HPDE6-E6E7 (cell line): ENCODE data around the gene SSH3.

Experiments
- DNase-seq: peaks from one replicate; pipeline ENCODE4 v3.0.0; 2011; ENCODE audit warnings: missing footprints; ENCODE audit errors: extremely low spot score

SSH3 gene

GRCh38 chr11:67349036-67349435 lies 45.7 kb downstream of the SSH3 start:
- DNase-seq = no peak

- no peak for DNase-seq
Observed at GRCh38 chr11:67349457-67349856, 46.1 kb downstream of the SSH3 start.

- DNase-seq = no peak
Observed at GRCh38 chr11:67349928-67350465, 46.7 kb downstream of the SSH3 start.

GRCh38 chr11:67351275-67352005 lies 48.1 kb downstream of the SSH3 start:
- peak; percentile 87 for DNase-seq

GRCh38 chr11:67352546-67353316 lies 49.4 kb downstream of the SSH3 start:
- no peak for DNase-seq

GRCh38 chr11:67353317-67354074 lies 50.2 kb downstream of the SSH3 start, which contains the start of gene POLD4:
Gene POLD4 (minus strand): TSS chr11:67353546. CDS start chr11:67353399, 147 bp downstream.
- peak; percentile 89 for DNase-seq

- peak; percentile 91 for DNase-seq
Observed at GRCh38 chr11:67354075-67355022, 51.0 kb downstream of the SSH3 start.

GRCh38 chr11:67355023-67355793 lies 51.9 kb downstream of the SSH3 start:
- DNase-seq = no peak

GRCh38 chr11:67355794-67356386 lies 52.6 kb downstream of the SSH3 start:
- DNase-seq = no peak

- DNase-seq = no peak
Observed at GRCh38 chr11:67356387-67356863, 53.1 kb downstream of the SSH3 start.

- DNase-seq = peak; percentile 68
Observed at GRCh38 chr11:67356864-67357561, 53.7 kb downstream of the SSH3 start.

GRCh38 chr11:67357831-67358670 lies 54.7 kb downstream of the SSH3 start:
- no peak for DNase-seq
